ENCODE results near the gene COMMD3. TPM values are rescaled to one million over a fixed set of nuclear protein-coding genes. Genes with fewer than 3 reads are reported as not detected.
A peak's percentile ranks its signal among the peaks of the same experiment; 100 is the strongest.
"Not testable (repeated sequence)": the region's sequence is repeated elsewhere in the genome, so short reads cannot be mapped to it uniquely, and the experiment has no call there.

The COMMD3 gene
- total RNA-seq (46.8 TPM), polyA plus RNA-seq (40.9 TPM)

DNA sequence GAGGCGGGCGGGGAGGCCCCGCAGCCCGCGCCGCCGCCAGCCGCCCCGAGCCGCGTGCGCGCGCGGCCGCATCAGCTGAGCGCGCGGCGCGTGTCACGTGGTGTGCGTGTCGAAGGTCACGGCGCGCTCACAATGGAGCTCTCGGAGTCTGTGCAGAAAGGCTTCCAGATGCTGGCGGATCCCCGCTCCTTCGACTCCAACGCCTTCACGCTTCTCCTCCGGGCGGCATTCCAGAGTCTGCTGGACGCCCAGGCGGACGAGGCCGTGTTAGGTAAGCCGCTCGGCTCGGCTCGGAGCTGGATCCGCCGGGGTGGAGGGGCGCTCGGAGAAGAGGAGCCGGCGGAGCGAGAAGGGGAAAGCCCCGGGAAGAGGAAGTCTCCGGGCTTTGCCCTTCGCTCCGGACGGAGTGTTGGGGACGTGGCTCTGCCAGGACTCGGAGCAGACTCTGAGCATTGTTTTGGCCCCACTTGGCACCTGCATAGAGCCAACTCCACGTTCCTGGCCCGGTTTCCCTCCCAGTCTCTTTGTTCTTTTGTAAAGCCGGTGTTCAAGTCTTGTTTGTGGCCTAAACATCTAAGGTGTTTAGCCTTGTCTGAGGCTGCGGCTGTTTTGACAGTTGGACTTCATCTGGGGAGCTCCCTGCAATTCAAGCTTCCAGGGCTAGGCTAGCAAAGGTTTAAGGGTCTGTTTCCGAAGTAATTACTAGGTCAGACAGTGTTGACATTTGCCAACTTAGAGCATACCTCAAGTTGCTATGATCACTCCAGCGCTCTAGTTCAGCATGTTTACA, at the start of gene COMMD3:
TSS of gene COMMD3 (plus strand) at position 103 of the 790 bp plus-strand sequence. CDS start at position 133, 30 bp downstream.
- Histone ChIP-seq H3K36me3 (ENCODE audit: insufficient read depth) (no peaks in the 10 kb centered on the region), H3K4me3 (ENCODE audit: low read depth, low read length) (peak within 1 kb of the TSS; percentile 71), H3K4me1 (ENCODE audit: insufficient read depth) (no peaks in the 10 kb centered on the region), H3K27ac (ENCODE audit: low read depth) (peak within 1 kb of the TSS; percentile 90)
- under 1% methylated on average over 63 of the region's 63 CpGs for WGBS
- no peak for DNase-seq (ENCODE audit: extremely low spot score)

- Histone ChIP-seq H3K4me3 (ENCODE audit: low read depth, low read length) (no peak overlapping the region), H3K27ac (ENCODE audit: low read depth) (no peak overlapping the region), H3K4me1 (ENCODE audit: insufficient read depth) (no peaks in the 10 kb centered on the region), H3K36me3 (ENCODE audit: insufficient read depth) (no peaks in the 10 kb centered on the region)
- 59% methylated on average over 2 of the region's 2 CpGs for WGBS
- no peak for DNase-seq (ENCODE audit: extremely low spot score)
Measured at GRCh38 chr10:22268503-22268902, 47.7 kb upstream of the COMMD3 start.

DNA sequence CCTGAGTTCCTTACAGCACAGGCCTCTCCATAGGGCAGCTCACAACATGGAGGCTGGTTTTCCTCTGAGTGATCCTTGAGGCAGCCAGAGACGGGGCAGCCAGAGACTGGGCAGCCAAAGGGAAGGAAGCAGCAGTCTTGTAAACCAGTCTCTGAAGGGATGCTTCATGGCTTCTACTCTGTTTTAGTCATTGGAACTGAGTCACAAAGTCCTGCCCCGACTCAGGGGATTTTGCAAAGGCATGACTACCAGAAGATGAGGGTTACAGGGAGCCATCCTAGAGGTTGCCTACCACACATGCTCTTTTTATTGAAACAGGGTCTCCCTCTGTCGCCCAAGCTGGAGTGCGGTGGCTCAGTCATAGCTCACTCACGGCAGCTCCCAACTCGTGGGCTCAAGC, 44.4 kb upstream of the COMMD3 start:
- H3K27ac ChIP-seq (ENCODE audit: low read depth), result no peak overlapping the region
- H3K4me1 ChIP-seq (ENCODE audit: insufficient read depth), result no peaks in the 10 kb centered on the region
- no peak overlapping the region for H3K4me3 ChIP-seq (ENCODE audit: low read depth, low read length)
- no peak for DNase-seq (ENCODE audit: extremely low spot score)
- no peaks in the 10 kb centered on the region for H3K36me3 ChIP-seq (ENCODE audit: insufficient read depth)
- 92% methylated on average over 6 of the region's 6 CpGs for WGBS

- DNase-seq (ENCODE audit: extremely low spot score), result no peak
- H3K4me3 ChIP-seq (ENCODE audit: low read depth, low read length), result no peak overlapping the region
- H3K36me3 ChIP-seq (ENCODE audit: insufficient read depth), result no peaks in the 10 kb centered on the region
- WGBS, result 98% methylated on average over 4 of the region's 4 CpGs
- no peak overlapping the region for H3K27ac ChIP-seq (ENCODE audit: low read depth)
- H3K4me1 ChIP-seq (ENCODE audit: insufficient read depth), result no peaks in the 10 kb centered on the region
Measured at GRCh38 chr10:22278441-22278782, 37.8 kb upstream of the COMMD3 start.

DNA sequence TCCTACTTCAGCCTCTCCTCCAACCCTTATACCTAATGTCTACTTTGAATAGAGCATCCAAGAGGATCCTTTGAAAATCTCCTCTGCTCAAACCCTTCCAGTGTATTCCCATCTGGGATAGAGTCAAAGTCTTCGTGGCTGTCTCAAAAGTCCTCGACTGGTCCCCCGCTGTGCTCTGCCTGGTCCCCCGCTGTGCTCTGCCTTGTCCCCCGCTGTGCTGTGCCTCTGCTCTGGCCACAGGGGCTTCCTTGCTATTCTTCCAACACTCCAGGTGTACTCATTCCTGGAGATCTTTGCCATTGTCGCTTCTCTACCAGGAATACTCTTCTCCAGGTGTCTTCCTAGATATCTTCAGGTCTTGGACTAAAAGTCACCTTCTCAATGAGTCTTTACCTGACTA, 36.1 kb upstream of the COMMD3 start:
- no peak for DNase-seq (ENCODE audit: extremely low spot score)
- Histone ChIP-seq H3K27ac (ENCODE audit: low read depth) (no peak overlapping the region), H3K4me3 (ENCODE audit: low read depth, low read length) (no peak overlapping the region), H3K4me1 (ENCODE audit: insufficient read depth) (no peaks in the 10 kb centered on the region), H3K36me3 (ENCODE audit: insufficient read depth) (no peaks in the 10 kb centered on the region)
- 52% methylated on average over 6 of the region's 6 CpGs for WGBS

DNA sequence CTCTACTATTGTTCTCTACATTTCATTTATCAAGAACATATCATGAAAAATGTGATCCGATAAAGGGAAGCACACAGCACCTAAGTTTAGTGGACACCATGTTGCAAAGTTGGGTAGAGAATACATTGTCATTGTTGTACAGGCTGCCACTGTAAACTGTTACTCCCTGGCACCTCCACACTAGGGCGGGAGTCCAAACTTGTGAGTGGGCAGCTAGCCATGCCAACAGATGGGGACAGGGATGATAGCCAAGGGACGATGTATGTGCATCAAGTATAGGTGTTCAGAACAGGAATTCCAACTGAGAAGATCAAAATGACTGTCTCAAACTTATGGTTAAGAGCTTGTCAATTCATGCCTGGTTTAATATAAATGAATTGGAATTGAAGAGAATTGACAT, 31.1 kb upstream of the COMMD3 start:
- DNase-seq (ENCODE audit: extremely low spot score), result no peak
- no peak overlapping the region for H3K27ac ChIP-seq (ENCODE audit: low read depth)
- H3K36me3 ChIP-seq (ENCODE audit: insufficient read depth), result no peaks in the 10 kb centered on the region
- H3K4me3 ChIP-seq (ENCODE audit: low read depth, low read length), result no peak overlapping the region
- no peaks in the 10 kb centered on the region for H3K4me1 ChIP-seq (ENCODE audit: insufficient read depth)
- 83% methylated on average over 3 of the region's 3 CpGs for WGBS

- no peak for DNase-seq (ENCODE audit: extremely low spot score)
- H3K4me3 ChIP-seq (ENCODE audit: low read depth, low read length), result no peak overlapping the region
- H3K27ac ChIP-seq (ENCODE audit: low read depth), result no peak overlapping the region
- no peaks in the 10 kb centered on the region for H3K4me1 ChIP-seq (ENCODE audit: insufficient read depth)
- WGBS, result 66% methylated on average over 3 of the region's 3 CpGs
- no peaks in the 10 kb centered on the region for H3K36me3 ChIP-seq (ENCODE audit: insufficient read depth)
Measured at GRCh38 chr10:22293747-22294404, 22.3 kb upstream of the COMMD3 start.

- H3K36me3 ChIP-seq (ENCODE audit: insufficient read depth), result no peaks in the 10 kb centered on the region
- no peak for DNase-seq (ENCODE audit: extremely low spot score)
- no peak overlapping the region for H3K27ac ChIP-seq (ENCODE audit: low read depth)
- H3K4me1 ChIP-seq (ENCODE audit: insufficient read depth), result no peaks in the 10 kb centered on the region
- WGBS, result 23% methylated on average over 2 of the region's 2 CpGs
- H3K4me3 ChIP-seq (ENCODE audit: low read depth, low read length), result no peak overlapping the region
Measured at GRCh38 chr10:22294694-22295093, 21.5 kb upstream of the COMMD3 start.

DNA sequence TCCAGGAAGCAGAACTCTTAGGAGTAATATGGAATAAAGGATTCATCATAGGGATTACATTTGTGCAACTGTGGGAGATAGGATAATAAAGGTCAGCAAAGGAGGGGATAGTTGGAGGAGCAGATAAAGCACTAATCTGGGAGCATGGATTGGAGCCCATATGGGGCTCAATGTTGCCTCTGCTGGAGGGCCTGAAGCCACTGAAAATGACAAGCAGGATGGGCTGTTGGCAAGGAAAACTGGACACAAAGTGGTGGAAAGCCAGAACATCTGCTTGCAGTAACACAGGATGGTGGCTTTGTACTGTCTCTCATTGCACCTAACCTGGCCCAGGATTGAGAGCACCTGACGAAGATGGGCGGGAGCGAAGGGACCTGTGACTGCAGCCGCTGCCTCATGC, 15.0 kb upstream of the COMMD3 start:
- Histone ChIP-seq H3K4me3 (ENCODE audit: low read depth, low read length) (no peak overlapping the region), H3K4me1 (ENCODE audit: insufficient read depth) (no peaks in the 10 kb centered on the region), H3K36me3 (ENCODE audit: insufficient read depth) (no peaks in the 10 kb centered on the region), H3K27ac (ENCODE audit: low read depth) (no peak overlapping the region)
- 97% methylated on average over 4 of the region's 4 CpGs for WGBS
- no peak for DNase-seq (ENCODE audit: extremely low spot score)

DNA sequence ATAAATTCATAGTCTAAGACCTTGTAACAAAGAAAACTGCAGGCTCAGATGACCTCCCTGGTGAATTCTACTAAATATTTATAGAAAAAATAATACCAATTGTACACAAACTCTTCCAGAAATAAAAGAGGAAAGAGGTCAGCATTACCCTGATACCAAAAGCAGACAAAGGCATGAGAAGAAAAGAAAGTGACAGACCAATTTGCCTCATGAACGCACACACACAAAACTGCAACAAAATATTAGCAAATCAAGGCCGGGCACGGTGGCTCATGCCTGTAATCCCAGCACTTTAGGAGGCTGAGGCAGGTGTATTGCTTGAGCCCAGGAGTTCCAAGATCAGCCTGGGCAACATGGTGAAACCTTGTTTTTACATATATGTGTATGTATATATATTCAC, 12.7 kb upstream of the COMMD3 start:
- no peak overlapping the region for H3K27ac ChIP-seq (ENCODE audit: low read depth)
- no peaks in the 10 kb centered on the region for H3K36me3 ChIP-seq (ENCODE audit: insufficient read depth)
- no peak overlapping the region for H3K4me3 ChIP-seq (ENCODE audit: low read depth, low read length)
- H3K4me1 ChIP-seq (ENCODE audit: insufficient read depth), result no peaks in the 10 kb centered on the region
- 94% methylated on average over 3 of the region's 3 CpGs for WGBS
- DNase-seq (ENCODE audit: extremely low spot score), result no peak

- WGBS, result 71% methylated on average over 2 of the region's 2 CpGs
- H3K36me3 ChIP-seq (ENCODE audit: insufficient read depth), result no peaks in the 10 kb centered on the region
- no peaks in the 10 kb centered on the region for H3K4me1 ChIP-seq (ENCODE audit: insufficient read depth)
- no peak overlapping the region for H3K4me3 ChIP-seq (ENCODE audit: low read depth, low read length)
- H3K27ac ChIP-seq (ENCODE audit: low read depth), result no peak overlapping the region
- DNase-seq (ENCODE audit: extremely low spot score), result no peak
Measured at GRCh38 chr10:22305721-22306120, 10.5 kb upstream of the COMMD3 start.

DNA sequence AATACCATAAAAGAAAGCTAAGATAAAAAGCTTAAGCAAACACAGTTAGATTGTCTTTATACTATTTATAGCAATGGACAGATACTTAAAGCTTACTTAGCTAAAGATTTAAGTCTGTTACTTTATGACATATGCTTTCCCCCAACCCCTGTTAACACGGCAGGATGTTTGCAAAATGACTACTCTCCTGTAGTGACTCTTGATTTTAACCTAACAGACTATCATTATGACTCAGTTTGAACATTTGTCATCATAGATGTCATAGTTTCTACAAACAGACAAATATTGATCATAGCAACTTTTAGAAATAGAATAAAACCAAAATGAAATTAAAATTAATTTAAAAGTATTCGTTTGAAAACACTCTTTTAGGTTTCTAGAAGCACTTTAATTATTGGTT, 7.8 kb upstream of the COMMD3 start:
- H3K4me3 ChIP-seq (ENCODE audit: low read depth, low read length), result no peak overlapping the region
- 80% methylated on average over 2 of the region's 2 CpGs for WGBS
- DNase-seq (ENCODE audit: extremely low spot score), result no peak
- H3K36me3 ChIP-seq (ENCODE audit: insufficient read depth), result no peaks in the 10 kb centered on the region
- H3K4me1 ChIP-seq (ENCODE audit: insufficient read depth), result no peaks in the 10 kb centered on the region
- H3K27ac ChIP-seq (ENCODE audit: low read depth), result no peak overlapping the region

DNA sequence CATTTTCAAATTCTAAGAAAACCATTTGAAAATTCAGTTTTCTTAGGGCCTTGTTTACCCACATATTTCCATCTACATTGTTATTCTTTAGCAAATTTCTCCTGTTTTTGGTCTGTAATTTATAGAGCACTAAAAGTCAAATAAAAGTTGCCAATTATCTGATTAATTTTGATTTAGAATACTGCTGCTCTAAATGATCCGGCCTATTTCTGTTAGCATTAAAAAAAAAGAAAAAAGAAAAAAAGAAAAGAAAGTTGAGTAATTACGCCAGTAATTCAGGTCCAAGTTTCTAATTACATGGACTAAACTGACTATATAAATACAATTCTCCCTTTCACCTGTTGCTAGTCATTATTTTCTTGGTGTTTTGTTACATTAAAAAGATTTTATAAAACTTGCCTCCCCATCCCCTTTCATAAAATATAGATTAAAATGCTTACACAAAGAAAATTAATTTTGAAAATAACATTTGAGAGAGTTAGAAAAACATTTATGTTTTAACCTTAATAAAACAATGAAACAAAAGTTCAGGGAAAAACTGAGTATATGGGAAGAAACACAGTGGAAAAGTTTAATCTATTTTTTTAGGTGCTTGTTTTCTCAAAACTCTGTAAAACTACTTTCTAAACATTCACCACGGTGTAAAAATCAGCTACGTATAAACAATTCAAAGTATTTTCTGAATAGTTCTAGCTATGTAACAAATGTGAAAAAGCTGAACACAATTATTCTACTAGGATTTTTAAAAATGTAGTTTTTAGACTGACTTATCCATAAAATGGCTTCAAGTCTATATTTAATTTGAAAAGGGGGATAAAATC, 6.8 kb upstream of the COMMD3 start:
- Histone ChIP-seq H3K36me3 (ENCODE audit: insufficient read depth) (no peaks in the 10 kb centered on the region), H3K27ac (ENCODE audit: low read depth) (no peak overlapping the region), H3K4me1 (ENCODE audit: insufficient read depth) (no peaks in the 10 kb centered on the region), H3K4me3 (ENCODE audit: low read depth, low read length) (no peak overlapping the region)
- no peak for DNase-seq (ENCODE audit: extremely low spot score)
- 96% methylated on average over 4 of the region's 4 CpGs for WGBS

DNA sequence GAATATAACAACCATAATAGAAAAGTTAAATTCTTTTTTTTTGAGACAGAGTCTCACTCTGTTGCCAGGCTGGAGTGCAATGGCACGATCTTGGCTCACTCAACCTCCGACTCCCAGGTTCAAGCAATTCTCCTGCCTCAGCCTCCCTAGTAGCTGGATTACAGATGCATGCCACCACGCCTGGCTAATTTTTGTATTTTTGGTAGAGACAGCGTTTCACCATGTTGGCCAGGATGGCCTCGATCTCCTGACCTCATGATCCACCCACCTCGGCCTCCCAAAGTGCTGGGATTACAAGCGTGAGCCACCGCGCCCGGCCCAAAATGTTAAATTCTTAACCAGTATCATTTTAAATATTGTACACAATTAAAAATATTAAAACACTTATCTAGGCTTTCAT, 6.2 kb upstream of the COMMD3 start:
- DNase-seq (ENCODE audit: extremely low spot score); H3K4me1 ChIP-seq (ENCODE audit: insufficient read depth); H3K4me3 ChIP-seq (ENCODE audit: low read depth, low read length); H3K36me3 ChIP-seq (ENCODE audit: insufficient read depth); H3K27ac ChIP-seq (ENCODE audit: low read depth): not testable (repeated sequence)
- WGBS, result 97% methylated on average over 10 of the region's 10 CpGs

Measured in urinary bladder (tissue), 4 donors.